Brain microvascular endothelial cell (primary cell): ENCODE measurements around the gene GARRE1.
A peak's percentile ranks its signal among the peaks of the same experiment; 100 is the strongest.

ENCODE experiments used
- DNase-seq: peaks from one replicate; pipeline ENCODE4 v3.0.0-alpha.2; 2020
- H3K27ac ChIP-seq: fragments of 250-450 bp; sonication (Bioruptor Pico); 2 replicates; pipeline ENCODE4 v1.5.1; 2020; ENCODE audit warnings: mild to moderate bottlenecking, moderate library complexity
- H3K27me3 ChIP-seq: fragments of 250-450 bp; sonication (Bioruptor Pico); replicated peaks from 2 replicates; pipeline ENCODE4 v1.5.1; 2020; ENCODE audit warnings: mild to moderate bottlenecking
- H3K36me3 ChIP-seq: fragments of 250-450 bp; sonication (Bioruptor Pico); replicated peaks from 2 replicates; pipeline ENCODE4 v1.5.1; 2020; ENCODE audit warnings: mild to moderate bottlenecking
- H3K4me3 ChIP-seq: 2 replicates; pipeline ENCODE4 v1.5.1; 2011; ENCODE audit warnings: low read depth, mild to moderate bottlenecking, control low read depth, low read length, moderate library complexity
- in situ Hi-C: cut with HindIII; loops from 2 replicates; pipeline ENCODE4 v1.10.0; 2017; ENCODE audit warnings: low sequenced_read_pairs, low pct_ligation_motif_present
- TF ChIP-seq, protein P1 (sequence below): IDR thresholded peaks from 2 replicates; pipeline ENCODE4 v1.5.1; 2011; ENCODE audit warnings: low read depth, mild to moderate bottlenecking, moderate library complexity, low read length, control low read depth, inconsistent platforms; ENCODE audit errors: missing control alignments

Gene GARRE1

DNA sequence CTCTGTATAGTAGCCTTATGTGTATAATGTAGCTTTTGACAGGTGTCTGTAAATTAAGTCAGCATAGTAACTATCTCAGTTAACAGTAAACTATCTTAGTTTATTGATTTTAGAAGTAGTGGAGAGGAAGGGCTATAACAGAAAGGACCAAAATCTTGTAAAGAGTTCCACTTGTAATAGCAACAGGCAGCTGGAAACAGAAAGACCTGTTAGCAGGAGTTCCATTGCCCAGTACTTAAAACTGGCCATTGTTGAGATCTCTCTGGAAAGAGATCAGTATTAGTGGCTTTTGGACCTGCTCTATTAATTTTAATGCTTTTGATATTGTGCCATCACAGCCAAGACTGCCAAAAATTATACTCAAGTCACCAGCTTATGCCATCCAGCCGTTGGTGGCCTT lies 32.0 kb upstream of the GARRE1 start:
- DNase-seq: no peak
- Histone ChIP-seq H3K27me3 (no peaks in the 10 kb centered on the region), H3K27ac (no peak overlapping the region), H3K4me3 (no peak overlapping the region), H3K36me3 (peaks cover 54% of the 10 kb centered on the region)
- TF ChIP-seq, protein P1, sequence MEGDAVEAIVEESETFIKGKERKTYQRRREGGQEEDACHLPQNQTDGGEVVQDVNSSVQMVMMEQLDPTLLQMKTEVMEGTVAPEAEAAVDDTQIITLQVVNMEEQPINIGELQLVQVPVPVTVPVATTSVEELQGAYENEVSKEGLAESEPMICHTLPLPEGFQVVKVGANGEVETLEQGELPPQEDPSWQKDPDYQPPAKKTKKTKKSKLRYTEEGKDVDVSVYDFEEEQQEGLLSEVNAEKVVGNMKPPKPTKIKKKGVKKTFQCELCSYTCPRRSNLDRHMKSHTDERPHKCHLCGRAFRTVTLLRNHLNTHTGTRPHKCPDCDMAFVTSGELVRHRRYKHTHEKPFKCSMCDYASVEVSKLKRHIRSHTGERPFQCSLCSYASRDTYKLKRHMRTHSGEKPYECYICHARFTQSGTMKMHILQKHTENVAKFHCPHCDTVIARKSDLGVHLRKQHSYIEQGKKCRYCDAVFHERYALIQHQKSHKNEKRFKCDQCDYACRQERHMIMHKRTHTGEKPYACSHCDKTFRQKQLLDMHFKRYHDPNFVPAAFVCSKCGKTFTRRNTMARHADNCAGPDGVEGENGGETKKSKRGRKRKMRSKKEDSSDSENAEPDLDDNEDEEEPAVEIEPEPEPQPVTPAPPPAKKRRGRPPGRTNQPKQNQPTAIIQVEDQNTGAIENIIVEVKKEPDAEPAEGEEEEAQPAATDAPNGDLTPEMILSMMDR: no peak
- in situ Hi-C loops: no loop called here

DNA sequence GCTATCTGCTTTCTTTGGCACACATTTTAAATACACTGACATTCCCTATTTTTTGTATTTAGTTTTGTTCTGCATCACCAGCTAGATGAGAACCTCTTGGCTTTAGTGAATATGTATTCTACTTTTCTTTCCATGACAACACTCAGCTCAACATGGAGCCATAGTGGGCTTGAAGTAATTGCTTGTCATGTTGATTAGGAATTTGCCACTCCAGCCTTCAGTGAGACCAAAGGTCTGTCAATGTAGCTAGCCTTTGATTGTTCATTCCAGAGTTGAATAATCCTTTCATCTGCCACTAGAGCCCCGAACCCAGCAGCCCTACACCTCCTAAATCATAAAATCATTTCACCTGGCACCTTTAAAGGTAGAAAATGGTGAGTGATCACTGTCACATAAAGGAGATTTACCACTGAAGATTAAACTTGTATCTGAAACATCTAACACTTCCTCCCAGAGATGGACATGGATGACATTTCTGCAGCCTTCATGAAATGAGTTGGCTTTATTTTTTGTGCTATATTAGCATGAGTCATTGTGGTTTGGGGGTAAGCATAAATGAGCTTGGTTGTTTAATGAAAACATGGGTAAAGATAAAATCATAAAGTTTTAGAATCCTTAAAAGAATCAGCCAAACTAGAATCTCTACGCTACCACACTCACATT lies 29.2 kb upstream of the GARRE1 start:
- peaks cover 60% of the 10 kb centered on the region for H3K36me3 ChIP-seq
- no peak overlapping the region for H3K4me3 ChIP-seq
- H3K27me3 ChIP-seq: no peaks in the 10 kb centered on the region
- TF ChIP-seq, protein P1: no peak
- peak; percentile 17 for DNase-seq
- in situ Hi-C loops: no loop called here
- peak overlapping the region; percentile 26 for H3K27ac ChIP-seq

DNA sequence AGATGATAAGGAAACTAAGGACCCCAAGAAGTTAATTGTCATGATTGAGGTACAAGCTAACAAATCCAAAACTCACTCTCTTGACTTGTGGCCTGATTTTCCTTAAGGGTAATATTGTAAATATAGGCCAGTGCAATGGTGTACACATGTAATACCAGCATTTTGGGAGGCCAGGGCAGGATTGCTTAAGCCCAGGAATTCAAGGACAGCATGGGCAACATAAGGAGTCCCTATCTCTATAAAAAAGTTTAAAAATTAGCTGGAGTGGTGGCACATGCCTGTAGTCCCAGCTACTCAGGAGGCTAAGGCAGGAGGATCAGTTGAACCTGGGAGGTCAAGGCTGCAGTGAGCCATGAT lies 28.7 kb upstream of the GARRE1 start:
- Histone ChIP-seq H3K27me3 (no peaks in the 10 kb centered on the region), H3K36me3 (peaks cover 62% of the 10 kb centered on the region), H3K27ac (peak overlapping the region; percentile 26), H3K4me3 (no peak overlapping the region)
- in situ Hi-C loops: no loop called here
- TF ChIP-seq, protein P1: no peak
- DNase-seq: no peak

DNA sequence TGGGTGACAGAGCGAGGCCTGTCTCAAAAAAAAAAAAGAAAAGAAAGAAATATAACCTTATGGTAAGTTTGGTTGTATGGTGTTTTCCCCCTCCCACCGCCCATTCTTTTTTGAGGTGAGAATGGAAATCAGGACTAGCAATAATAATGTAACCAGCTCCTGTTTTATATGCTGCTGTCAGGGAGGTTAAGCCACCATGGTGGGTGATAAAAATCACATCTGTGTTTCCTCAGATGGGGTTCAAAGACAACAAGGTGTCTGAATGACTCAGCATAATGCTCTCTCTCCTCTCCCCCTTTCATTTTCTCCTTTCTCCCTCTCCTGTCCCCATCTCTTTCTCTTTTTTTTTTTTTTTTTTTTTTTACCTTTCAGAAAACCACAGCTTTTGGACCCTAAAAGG lies 28.3 kb upstream of the GARRE1 start:
- in situ Hi-C loops: no loop called here
- peaks cover 64% of the 10 kb centered on the region for H3K36me3 ChIP-seq

DNA sequence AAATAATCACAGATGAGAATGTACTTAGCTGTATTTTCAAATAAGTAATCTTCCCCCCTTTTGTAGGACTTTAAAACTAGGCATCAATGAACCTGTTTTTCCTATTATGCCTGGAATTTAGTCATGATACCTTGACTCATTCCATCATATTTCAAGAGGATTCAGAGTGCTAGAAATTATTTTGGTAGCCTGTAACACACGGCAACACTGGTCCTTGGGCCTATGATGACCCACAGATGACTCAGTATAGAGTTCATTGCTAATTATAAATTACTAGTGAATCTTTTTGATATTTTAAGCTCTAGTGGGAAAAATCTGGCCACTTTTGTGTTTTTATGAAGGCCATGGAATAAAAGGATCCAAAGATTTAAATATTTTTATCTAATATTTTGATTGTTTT lies 26.0 kb upstream of the GARRE1 start:
- Histone ChIP-seq H3K27ac (no peak overlapping the region), H3K4me3 (no peak overlapping the region), H3K36me3 (peaks cover 42% of the 10 kb centered on the region), H3K27me3 (no peaks in the 10 kb centered on the region)
- no peak for DNase-seq
- TF ChIP-seq, protein P1: no peak
- in situ Hi-C loops: no loop called here

More for the DNA sequence above, 28.3 kb upstream of the GARRE1 start:
- no peak for DNase-seq
- Histone ChIP-seq H3K27me3 (no peaks in the 10 kb centered on the region), H3K4me3 (no peak overlapping the region), H3K27ac (no peak overlapping the region)
- TF ChIP-seq, protein P1: no peak

DNA sequence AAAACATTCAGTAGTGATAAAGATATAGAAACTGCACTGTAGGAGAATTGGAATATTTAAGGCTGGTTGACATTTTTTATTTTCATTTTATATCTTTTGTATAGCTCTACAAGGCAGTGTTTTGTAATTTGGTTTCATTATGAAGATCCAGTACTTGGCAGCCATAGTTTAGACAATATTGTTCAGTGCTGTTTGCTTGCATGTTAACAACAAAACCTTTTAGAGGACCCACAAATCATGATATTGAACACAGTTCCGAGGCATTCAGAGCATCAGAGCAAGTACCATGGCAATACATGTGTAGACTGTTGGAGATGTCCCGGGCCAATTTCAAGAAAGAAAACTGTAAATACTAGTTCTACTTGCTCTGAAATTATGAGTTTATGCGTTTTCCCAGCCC lies 25.6 kb upstream of the GARRE1 start:
- H3K4me3 ChIP-seq: no peak overlapping the region
- in situ Hi-C loops: no loop called here
- H3K27ac ChIP-seq: no peak overlapping the region
- DNase-seq: no peak
- TF ChIP-seq, protein P1: no peak
- no peaks in the 10 kb centered on the region for H3K27me3 ChIP-seq
- peaks cover 39% of the 10 kb centered on the region for H3K36me3 ChIP-seq
